ENCODE measurements around the gene SRSF11. TPM values are rescaled to one million over a fixed set of nuclear protein-coding genes. Genes with fewer than 3 reads are reported as not detected.

SRSF11 gene
- total and polyA plus RNA-seq, 2 of the 4 experiments (the other 2 are of a cell fraction), result 94.5 to 149 TPM

DNA sequence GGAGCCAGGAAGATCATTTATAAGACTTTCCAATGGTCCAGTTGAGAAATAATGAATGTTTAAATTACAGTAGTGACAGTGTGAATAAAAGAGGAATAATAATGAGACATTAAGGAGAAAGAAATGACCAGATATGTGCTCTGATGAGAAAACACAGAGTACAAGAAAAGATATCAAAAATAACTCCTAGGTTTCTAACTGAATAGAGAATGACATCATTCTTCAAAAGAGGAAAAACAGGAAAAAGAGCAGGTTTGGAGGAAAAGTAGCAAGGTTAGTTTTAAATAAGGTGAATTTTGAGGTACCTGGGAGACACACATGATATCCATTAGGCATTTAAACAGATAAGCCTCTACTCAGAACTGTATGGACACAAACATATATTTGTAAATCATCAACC is 78.3 kb downstream of the SRSF11 start:
- H2AK9ac ChIP-seq (replicated peaks; ENCODE audit: low read depth, low read length, poor library complexity), result no peak overlapping the region
- no peak overlapping the region for H3K56ac ChIP-seq (ENCODE audit: extremely low read depth, insufficient read depth, low read length)
- intact Hi-C loops (cut with micrococcal nuclease) (no loop called here), in situ Hi-C loops (cut with MboI; ENCODE audit: low sequenced_read_pairs) (no loop called here), dilution Hi-C loops (cut with HindIII; ENCODE audit: low sequenced_read_pairs, unreplicated experiment) (no loop called here)
- H2AFZ ChIP-seq (replicated peaks; ENCODE audit: low read length, poor library complexity), result no peak overlapping the region
- no peak overlapping the region for H3K23ac ChIP-seq (ENCODE audit: low read depth, low read length)
- H4K8ac ChIP-seq (ENCODE audit: low read depth in 2 of 2, low read length in 2 of 2), result no peak overlapping the region
- no peak overlapping the region for H3K18ac ChIP-seq (ENCODE audit: low read depth, low read length)
- H3K9me1 ChIP-seq (ENCODE audit: insufficient read depth, low read length), result no peaks in the 10 kb centered on the region
- no peaks in the 10 kb centered on the region for H3K9me3 ChIP-seq (ENCODE audit: control insufficient read depth, insufficient read depth, low read length)
- POLR2A ChIA-PET (ENCODE audit: unreplicated experiment), result no interaction called here
- ATAC-seq (ENCODE audit: low read depth) (no peak), DNase-seq (no peak)
- no peak overlapping the region for H3K9ac ChIP-seq (ENCODE audit: low read depth, low read length)
- H3K4ac ChIP-seq (ENCODE audit: low read depth, low read length), result no peak overlapping the region
- H4K91ac ChIP-seq (ENCODE audit: insufficient read depth, low read depth, low read length), result no peak overlapping the region
- H2BK15ac ChIP-seq (ENCODE audit: low read depth, low read length), result no peak overlapping the region
- BruUV-seq (replicated peaks), result no TSS peak
- no peaks in the 10 kb centered on the region for H3K27me3 ChIP-seq (ENCODE audit: control insufficient read depth, insufficient read depth, low read length)
- H2AK5ac ChIP-seq (ENCODE audit: low read depth, low read length), result no peak overlapping the region
- no peak overlapping the region for H3K4me3 ChIP-seq (ENCODE audit: insufficient read depth, low read depth, low read length)
- CTCF ChIA-PET, result no interaction called here
- H3K4me1 ChIP-seq (ENCODE audit: control insufficient read depth, insufficient read depth, low read length), result no peaks in the 10 kb centered on the region
- H2BK20ac ChIP-seq (ENCODE audit: low read depth, low read length), result no peak overlapping the region
- peaks cover 0 to 3% of the 10 kb centered on the region in 2 experiments; a peak in 3 of 4 replicates for H3K79me1 ChIP-seq (ENCODE audit: low read depth in 1 of 2, low read length in 2 of 2)
- no peak for TF ChIP-seq MAZ (IDR thresholded peaks at IDR 0.05; ENCODE audit: borderline replicate concordance, low read depth, low read length)
- TF ChIP-seq SMC3 (IDR thresholded peaks at IDR 0.05; ENCODE audit: low read depth, low read length), result no peak
- TF ChIP-seq RFX5 (IDR thresholded peaks at IDR 0.05; ENCODE audit: low read depth, low read length), result no peak
- TF ChIP-seq, protein P1, sequence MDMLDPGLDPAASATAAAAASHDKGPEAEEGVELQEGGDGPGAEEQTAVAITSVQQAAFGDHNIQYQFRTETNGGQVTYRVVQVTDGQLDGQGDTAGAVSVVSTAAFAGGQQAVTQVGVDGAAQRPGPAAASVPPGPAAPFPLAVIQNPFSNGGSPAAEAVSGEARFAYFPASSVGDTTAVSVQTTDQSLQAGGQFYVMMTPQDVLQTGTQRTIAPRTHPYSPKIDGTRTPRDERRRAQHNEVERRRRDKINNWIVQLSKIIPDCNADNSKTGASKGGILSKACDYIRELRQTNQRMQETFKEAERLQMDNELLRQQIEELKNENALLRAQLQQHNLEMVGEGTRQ (IDR thresholded peaks at IDR 0.05; ENCODE audit: low read depth, low read length), result no peak
- H4K5ac ChIP-seq (ENCODE audit: low read depth, low read length), result no peak overlapping the region
- no peak overlapping the region for H3K27ac ChIP-seq (ENCODE audit: insufficient read depth, low read length)
- no peaks in the 10 kb centered on the region for H4K20me1 ChIP-seq (ENCODE audit: insufficient read depth, low read length)
- H3K14ac ChIP-seq (replicated peaks; ENCODE audit: low read depth, low read length), result no peak overlapping the region
- peaks cover 13% of the 10 kb centered on the region for H3K36me3 ChIP-seq (ENCODE audit: control insufficient read depth, insufficient read depth, low read length)
- no peak overlapping the region for H2BK5ac ChIP-seq (ENCODE audit: low read depth, low read length, poor library complexity, severe bottlenecking)
- no peak overlapping the region for H2BK120ac ChIP-seq (ENCODE audit: low read depth, low read length)
- no peak overlapping the region for H3K4me2 ChIP-seq (ENCODE audit: low read depth, low read length)

Small RNA genes within 50 kb of the gene (microRNA-seq; reads per million reads assigned to microRNA genes)
- gene RN7SL242P (ENCODE audit: insufficient read depth, insufficient read length), result not detected

Small RNA genes within 50 kb of the gene (small RNA-seq; reads per million reads assigned to genes)
- gene RN7SL242P, result 0 reads per million in 5 experiments

Other genes starting within 250 kb of the SRSF11 start
- 17.4 and 28.1 TPM in 2 replicates for gene LRRC40, start 15.8 kb upstream of the SRSF11 start, total RNA-seq (2012; rRNA removed)
- 8.5 and 11.1 TPM in 2 replicates for gene LRRC40, start 15.8 kb upstream of the SRSF11 start, polyA plus RNA-seq (2012; rRNA removed)
- 10.9 and 18.9 TPM in 2 replicates for gene ANKRD13C, start 133.3 kb downstream of the SRSF11 start, total RNA-seq (2012; rRNA removed)
- gene ANKRD13C, start 133.3 kb downstream of the SRSF11 start, polyA plus RNA-seq (2012; rRNA removed), result 8.3 and 8.5 TPM in 2 replicates
- gene CTH, start 189.9 kb downstream of the SRSF11 start, total RNA-seq (2012; rRNA removed), result 2.5 and 2.7 TPM in 2 replicates
- gene CTH, start 189.9 kb downstream of the SRSF11 start, polyA plus RNA-seq (2012; rRNA removed), result 2.8 and 3.0 TPM in 2 replicates